Measurements from ENCODE around the gene TECR. TPM values are rescaled to one million over a fixed set of nuclear protein-coding genes. Genes with fewer than 3 reads are reported as not detected.
"Not testable (repeated sequence)": the region's sequence is repeated elsewhere in the genome, so short reads cannot be mapped to it uniquely, and the experiment has no call there.

The TECR gene
- total RNA-seq, 3 donors from 2014 or later (not counting 1 experiment from before 2014, with no cell fraction given), result 123 to 158 (median 131) TPM

DNA sequence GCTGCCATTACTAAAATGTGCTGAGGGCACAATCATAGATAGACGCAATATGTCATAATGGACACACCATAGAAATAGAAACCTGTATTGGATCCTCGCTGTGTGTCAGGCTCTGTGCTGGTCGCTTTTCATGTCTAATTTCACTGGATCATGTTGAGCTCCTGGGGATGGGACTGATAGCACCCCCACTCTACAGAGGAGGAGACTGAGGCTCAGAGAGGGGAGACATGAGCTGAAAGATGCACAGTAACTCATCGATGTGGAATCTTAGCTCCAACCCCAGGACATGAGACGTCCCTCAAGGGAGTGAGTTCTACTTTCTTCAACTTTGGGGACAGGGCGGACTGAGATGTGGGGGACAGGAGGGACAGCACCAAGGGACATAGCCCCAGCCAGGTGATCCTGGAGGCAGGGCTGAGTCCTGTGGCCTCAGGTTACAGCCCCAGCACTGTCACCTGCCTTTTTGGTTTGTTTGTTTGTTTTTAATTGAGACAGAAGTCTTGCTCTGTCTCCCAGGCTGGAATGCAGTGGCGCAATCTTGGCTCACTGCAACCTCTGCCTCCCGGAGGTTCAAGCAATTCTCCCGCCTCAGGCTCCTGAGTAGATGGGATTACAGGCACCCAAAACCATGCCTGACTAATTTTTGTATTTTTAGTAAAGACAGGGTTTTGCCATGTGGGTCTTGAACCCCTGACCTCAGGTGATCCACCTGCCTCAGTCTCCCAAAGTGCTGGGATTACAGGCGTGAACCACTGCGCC lies 26.9 kb upstream of the TECR start:
- H3K27me3 ChIP-seq (ENCODE audit: control insufficient read depth, insufficient read depth, low read length), result no peaks in the 10 kb centered on the region
- Mint-ChIP-seq H3K4me1 (peaks cover 11 to 15% of the 10 kb centered on the region in 2 donors), H3K36me3 (no peaks in the 10 kb centered on the region), H3K4me3 (no peak overlapping the region), H3K27ac (no peak overlapping the region), H3K9me3 (no peaks in the 10 kb centered on the region), H3K27me3 (ENCODE audit: low read depth in 2 of 2) (peaks cover 0 to 2% of the 10 kb centered on the region in 2 donors)
- no peak overlapping the region for H3K4me3 ChIP-seq (ENCODE audit: low read length)
- no peaks in the 10 kb centered on the region for H3K9me3 ChIP-seq (ENCODE audit: control insufficient read depth, insufficient read depth, low read length)
- no peak overlapping the region for H3K27ac ChIP-seq (ENCODE audit: low read length)
- H3K4me1 ChIP-seq (ENCODE audit: control insufficient read depth, insufficient read depth, low read length), result peaks cover 28% of the 10 kb centered on the region
- 87% methylated on average over 11 of the region's 11 CpGs for WGBS (ENCODE audit: insufficient coverage)
- ATAC-seq (no peak), DNase-seq (no peak)
- TF ChIP-seq, protein P1, sequence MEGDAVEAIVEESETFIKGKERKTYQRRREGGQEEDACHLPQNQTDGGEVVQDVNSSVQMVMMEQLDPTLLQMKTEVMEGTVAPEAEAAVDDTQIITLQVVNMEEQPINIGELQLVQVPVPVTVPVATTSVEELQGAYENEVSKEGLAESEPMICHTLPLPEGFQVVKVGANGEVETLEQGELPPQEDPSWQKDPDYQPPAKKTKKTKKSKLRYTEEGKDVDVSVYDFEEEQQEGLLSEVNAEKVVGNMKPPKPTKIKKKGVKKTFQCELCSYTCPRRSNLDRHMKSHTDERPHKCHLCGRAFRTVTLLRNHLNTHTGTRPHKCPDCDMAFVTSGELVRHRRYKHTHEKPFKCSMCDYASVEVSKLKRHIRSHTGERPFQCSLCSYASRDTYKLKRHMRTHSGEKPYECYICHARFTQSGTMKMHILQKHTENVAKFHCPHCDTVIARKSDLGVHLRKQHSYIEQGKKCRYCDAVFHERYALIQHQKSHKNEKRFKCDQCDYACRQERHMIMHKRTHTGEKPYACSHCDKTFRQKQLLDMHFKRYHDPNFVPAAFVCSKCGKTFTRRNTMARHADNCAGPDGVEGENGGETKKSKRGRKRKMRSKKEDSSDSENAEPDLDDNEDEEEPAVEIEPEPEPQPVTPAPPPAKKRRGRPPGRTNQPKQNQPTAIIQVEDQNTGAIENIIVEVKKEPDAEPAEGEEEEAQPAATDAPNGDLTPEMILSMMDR (IDR thresholded peaks at IDR 0.05), result no peak
- intact Hi-C loops (cut with micrococcal nuclease), result no loop called here
- H3K36me3 ChIP-seq (ENCODE audit: control insufficient read depth, insufficient read depth, low read length), result no peaks in the 10 kb centered on the region

DNA sequence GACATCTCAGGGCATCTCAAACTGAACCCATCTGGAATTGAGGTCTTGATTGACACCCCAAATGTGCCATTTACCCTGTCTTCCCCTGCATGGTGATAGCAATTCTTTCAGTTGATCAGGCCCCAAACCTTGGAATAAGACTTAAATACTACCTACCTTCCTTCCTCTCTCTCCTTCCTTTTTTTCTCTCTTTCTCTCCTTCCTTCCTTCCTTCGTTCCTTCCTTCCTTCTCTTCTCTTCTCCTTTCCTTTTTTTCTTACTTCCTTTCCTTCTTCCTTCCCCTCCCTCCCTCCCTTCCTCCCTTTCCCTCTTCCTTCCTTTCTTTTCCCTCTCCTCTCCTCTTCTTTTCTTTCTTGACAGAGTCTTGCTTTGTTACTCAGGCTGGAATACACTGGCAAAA lies 26.1 kb upstream of the TECR start:
- Histone ChIP-seq H3K4me3 (ENCODE audit: low read length) (no peak overlapping the region), H3K27me3 (ENCODE audit: control insufficient read depth, insufficient read depth, low read length) (no peaks in the 10 kb centered on the region), H3K36me3 (ENCODE audit: control insufficient read depth, insufficient read depth, low read length) (no peaks in the 10 kb centered on the region), H3K27ac (ENCODE audit: low read length) (no peak overlapping the region), H3K4me1 (ENCODE audit: control insufficient read depth, insufficient read depth, low read length) (peaks cover 28% of the 10 kb centered on the region), H3K9me3 (ENCODE audit: control insufficient read depth, insufficient read depth, low read length) (no peaks in the 10 kb centered on the region)
- ATAC-seq (no peak), DNase-seq (no peak)
- Mint-ChIP-seq H3K4me3 (no peak overlapping the region), H3K27ac (no peak overlapping the region), H3K36me3 (no peaks in the 10 kb centered on the region), H3K27me3 (ENCODE audit: low read depth in 2 of 2) (peaks cover 0 to 2% of the 10 kb centered on the region in 2 donors), H3K9me3 (no peaks in the 10 kb centered on the region), H3K4me1 (peaks cover 11 to 15% of the 10 kb centered on the region in 2 donors)
- intact Hi-C loops (cut with micrococcal nuclease), result no loop called here
- TF ChIP-seq, protein P1 (IDR thresholded peaks at IDR 0.05), result no peak
- 62% methylated on average over 1 of the region's 1 CpG for WGBS (ENCODE audit: insufficient coverage)

DNA sequence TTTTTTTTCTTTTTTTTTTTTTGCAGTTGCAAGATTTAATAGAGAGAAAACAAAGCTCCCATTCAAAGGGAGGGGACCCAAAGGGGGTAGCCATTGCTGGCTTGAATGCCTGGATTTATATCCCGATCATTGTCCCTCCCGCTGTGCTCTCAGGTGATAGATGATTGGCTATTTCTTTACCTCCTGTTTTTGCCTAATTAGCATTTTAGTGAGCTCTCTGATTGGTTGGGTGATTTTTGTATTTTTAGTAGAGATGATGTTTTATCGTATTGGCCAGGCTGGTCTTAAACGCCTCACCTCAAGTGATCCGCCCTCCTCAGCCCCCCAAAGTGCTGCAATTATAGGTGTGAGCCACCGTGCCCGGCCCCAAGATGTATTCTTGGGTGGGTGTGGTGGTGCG lies 24.8 kb upstream of the TECR start:
- WGBS (ENCODE audit: insufficient coverage), result 89% methylated on average over 8 of the region's 8 CpGs
- H3K36me3 ChIP-seq (ENCODE audit: control insufficient read depth, insufficient read depth, low read length); H3K27ac ChIP-seq (ENCODE audit: low read length); H3K27ac Mint-ChIP-seq; intact Hi-C loops (cut with micrococcal nuclease); DNase-seq; H3K4me3 Mint-ChIP-seq; ATAC-seq; H3K36me3 Mint-ChIP-seq; H3K9me3 Mint-ChIP-seq; H3K9me3 ChIP-seq (ENCODE audit: control insufficient read depth, insufficient read depth, low read length); H3K27me3 ChIP-seq (ENCODE audit: control insufficient read depth, insufficient read depth, low read length); H3K27me3 Mint-ChIP-seq (ENCODE audit: low read depth in 2 of 2); H3K4me3 ChIP-seq (ENCODE audit: low read length): not testable (repeated sequence)
- peaks cover 28% of the 10 kb centered on the region for H3K4me1 ChIP-seq (ENCODE audit: control insufficient read depth, insufficient read depth, low read length)
- peaks cover 11 to 15% of the 10 kb centered on the region in 2 donors for H3K4me1 Mint-ChIP-seq

DNA sequence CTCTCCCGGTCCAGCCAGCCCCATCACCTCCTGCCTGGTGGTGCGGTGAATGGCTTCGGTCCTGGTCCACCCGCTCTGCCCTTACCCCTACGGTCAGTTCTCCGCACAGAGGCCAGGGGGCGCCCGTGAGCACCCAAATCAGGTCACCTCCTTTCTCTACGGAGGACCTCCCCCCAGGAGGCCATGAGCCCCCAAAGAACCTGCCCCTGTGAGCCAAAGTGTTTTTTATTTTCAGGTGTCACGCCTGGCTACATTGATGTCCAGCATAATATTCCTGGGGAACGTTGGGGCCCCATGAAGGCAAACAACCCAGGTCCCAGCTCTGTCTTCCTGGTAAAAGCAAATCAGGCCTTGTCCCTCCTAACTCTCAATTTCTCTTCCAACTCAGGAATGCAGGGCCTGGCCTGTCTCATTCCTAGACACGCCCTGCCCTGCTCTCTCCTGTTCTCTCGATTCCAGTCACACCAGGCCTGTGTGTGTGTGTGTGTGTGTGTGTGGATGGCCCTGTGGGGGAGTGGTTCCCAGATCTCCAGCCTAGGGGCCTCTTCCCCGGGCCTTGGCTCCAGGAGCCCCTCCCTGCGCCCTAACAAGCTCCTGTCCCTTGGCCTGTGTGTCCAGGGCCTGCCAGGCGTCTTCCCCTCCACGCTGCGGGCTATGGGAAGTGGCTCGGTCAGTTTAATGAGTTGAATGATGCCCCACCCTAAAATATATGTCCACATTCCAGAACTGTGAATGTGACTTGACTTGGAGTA lies 23.7 kb upstream of the TECR start:
- Mint-ChIP-seq H3K36me3 (no peaks in the 10 kb centered on the region), H3K4me3 (no peak overlapping the region), H3K4me1 (peaks cover 11 to 15% of the 10 kb centered on the region in 2 donors), H3K27me3 (ENCODE audit: low read depth in 2 of 2) (peaks cover 0 to 2% of the 10 kb centered on the region in 2 donors), H3K9me3 (no peaks in the 10 kb centered on the region), H3K27ac (no peak overlapping the region)
- DNase-seq, result peak; percentile 70 to 83
- Histone ChIP-seq H3K9me3 (ENCODE audit: control insufficient read depth, insufficient read depth, low read length) (no peaks in the 10 kb centered on the region), H3K27ac (ENCODE audit: low read length) (no peak overlapping the region), H3K4me3 (ENCODE audit: low read length) (no peak overlapping the region), H3K27me3 (ENCODE audit: control insufficient read depth, insufficient read depth, low read length) (no peaks in the 10 kb centered on the region), H3K4me1 (ENCODE audit: control insufficient read depth, insufficient read depth, low read length) (peaks cover 28% of the 10 kb centered on the region), H3K36me3 (ENCODE audit: control insufficient read depth, insufficient read depth, low read length) (no peaks in the 10 kb centered on the region)
- ATAC-seq, result peak; percentile 82 to 89 (median 87)
- TF ChIP-seq, protein P1 (IDR thresholded peaks at IDR 0.05), result peak; percentile 69
- WGBS (ENCODE audit: insufficient coverage), result 44% methylated on average over 17 of the region's 19 CpGs
- intact Hi-C loops (cut with micrococcal nuclease), result loop anchor here (1.0 kb wide), 2 partner anchors 46 to 51 kb away; no protein-coding TSS in a partner anchor

Data from natural killer cell (primary cell).